Astrocyte of the cerebellum (primary cell): ENCODE measurements around the gene AARS1.

ENCODE experiments used
- DNase-seq: peaks from one replicate; pipeline ENCODE4 v3.0.0-alpha.2; 2011; ENCODE audit warnings: low read depth
- H3K4me3 ChIP-seq: 2 replicates; pipeline ENCODE4 v1.5.1; 2011; ENCODE audit warnings: mild to moderate bottlenecking, low read depth, low read length, moderate library complexity
- CTCF ChIP-seq: IDR thresholded peaks from 2 replicates; pipeline ENCODE4 v1.5.1; 2012; ENCODE audit warnings: low read length, low read depth, moderate library complexity, mild to moderate bottlenecking; ENCODE audit errors: missing control alignments
- in situ Hi-C: cut with HindIII; loops from 2 replicates; pipeline ENCODE4 v1.10.0; 2017; ENCODE audit warnings: low sequenced_read_pairs

Gene AARS1

GRCh38 chr16:70257391-70257790 lies 31.9 kb downstream of the AARS1 start:
- in situ Hi-C loops = no loop called here
- no peak for DNase-seq
- TF ChIP-seq CTCF = no peak
- no peak overlapping the region for H3K4me3 ChIP-seq

GRCh38 chr16:70255574-70255973 lies 33.7 kb downstream of the AARS1 start:
- TF ChIP-seq CTCF = no peak
- H3K4me3 ChIP-seq = no peak overlapping the region
- no peak for DNase-seq
- in situ Hi-C loops = no loop called here

- DNase-seq = no peak
- in situ Hi-C loops = no loop called here
- no peak for TF ChIP-seq CTCF
Measured at GRCh38 chr16:70254965-70255286, 34.4 kb downstream of the AARS1 start.

GRCh38 chr16:70254180-70254964 lies 34.9 kb downstream of the AARS1 start:
- in situ Hi-C loops = no loop called here
- no peak for DNase-seq
- no peak overlapping the region for H3K4me3 ChIP-seq
- TF ChIP-seq CTCF = no peak

More at GRCh38 chr16:70254965-70255286, 34.4 kb downstream of the AARS1 start:
- no peak overlapping the region for H3K4me3 ChIP-seq

GRCh38 chr16:70253291-70254106 lies 35.8 kb downstream of the AARS1 start:
- in situ Hi-C loops = no loop called here
- peak; percentile 72 for TF ChIP-seq CTCF
- DNase-seq = no peak
- no peak overlapping the region for H3K4me3 ChIP-seq

GRCh38 chr16:70252355-70252988 lies 36.8 kb downstream of the AARS1 start:
- in situ Hi-C loops = no loop called here
- peak; percentile 47 for TF ChIP-seq CTCF
- no peak for DNase-seq
- H3K4me3 ChIP-seq = no peak overlapping the region
